Stimulated activated CD4-positive, alpha-beta T cell treated with anti-CD3 and anti-CD28 coated beads, Interleukin-4, amount 100 ng/mL, for 1 hour (primary cell): ENCODE measurements around the gene SLC25A53.
"Not testable (repeated sequence)": the region's sequence is repeated elsewhere in the genome, so short reads cannot be mapped to it uniquely, and the experiment has no call there.

ENCODE experiments used
- DNase-seq: peaks from one replicate; pipeline ENCODE4 v3.0.0-alpha.2; 2020

The SLC25A53 gene

DNA sequence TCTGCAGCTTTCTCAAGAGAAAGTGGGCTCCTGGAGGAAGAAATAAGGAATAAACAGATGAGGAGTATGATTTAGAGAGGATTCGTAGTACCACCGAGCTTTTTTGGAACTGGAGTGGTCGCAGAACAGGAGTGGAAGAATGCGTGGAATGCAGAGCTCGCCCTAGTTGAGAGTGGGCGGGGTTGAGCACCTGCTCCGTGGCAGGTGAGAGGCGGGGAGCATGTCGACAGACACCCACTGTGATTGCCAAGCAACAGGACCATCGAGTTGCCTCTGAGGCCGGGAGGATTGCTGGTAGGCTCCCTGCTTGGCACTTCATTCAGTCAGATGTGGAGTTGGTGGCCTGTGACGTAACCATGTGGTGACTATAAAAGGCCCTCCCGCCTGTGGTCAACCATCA is 101.9 kb downstream of the SLC25A53 start:
- not testable (repeated sequence) for DNase-seq
